Lower leg skin (tissue), 3 donors: Measurements from ENCODE around the gene IDH3G.

ENCODE experiments used
- POLR2A ChIP-seq, 2 donors: fragments of 450-650 bp; IDR thresholded peaks; one replicate each; pipeline ENCODE4 v1.6.1; 2016 to 2017; ENCODE audit warnings: antibody characterized with exemption in 2 of 2, mild to moderate bottlenecking in 1 of 2, moderate library complexity in 1 of 2
- TF ChIP-seq, protein P1 (sequence below), 3 donors: fragments of 450-650 bp; IDR thresholded peaks; one replicate each; pipeline ENCODE4 v1.5.1; 2016; ENCODE audit warnings: antibody characterized with exemption in 3 of 3, mild to moderate bottlenecking in 3 of 3, moderate library complexity in 2 of 3

GRCh38 chrX:153738056-153738605 lies 56.0 kb downstream of the IDH3G start:
- TF ChIP-seq, protein P1, sequence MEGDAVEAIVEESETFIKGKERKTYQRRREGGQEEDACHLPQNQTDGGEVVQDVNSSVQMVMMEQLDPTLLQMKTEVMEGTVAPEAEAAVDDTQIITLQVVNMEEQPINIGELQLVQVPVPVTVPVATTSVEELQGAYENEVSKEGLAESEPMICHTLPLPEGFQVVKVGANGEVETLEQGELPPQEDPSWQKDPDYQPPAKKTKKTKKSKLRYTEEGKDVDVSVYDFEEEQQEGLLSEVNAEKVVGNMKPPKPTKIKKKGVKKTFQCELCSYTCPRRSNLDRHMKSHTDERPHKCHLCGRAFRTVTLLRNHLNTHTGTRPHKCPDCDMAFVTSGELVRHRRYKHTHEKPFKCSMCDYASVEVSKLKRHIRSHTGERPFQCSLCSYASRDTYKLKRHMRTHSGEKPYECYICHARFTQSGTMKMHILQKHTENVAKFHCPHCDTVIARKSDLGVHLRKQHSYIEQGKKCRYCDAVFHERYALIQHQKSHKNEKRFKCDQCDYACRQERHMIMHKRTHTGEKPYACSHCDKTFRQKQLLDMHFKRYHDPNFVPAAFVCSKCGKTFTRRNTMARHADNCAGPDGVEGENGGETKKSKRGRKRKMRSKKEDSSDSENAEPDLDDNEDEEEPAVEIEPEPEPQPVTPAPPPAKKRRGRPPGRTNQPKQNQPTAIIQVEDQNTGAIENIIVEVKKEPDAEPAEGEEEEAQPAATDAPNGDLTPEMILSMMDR (IDR thresholded peaks at IDR 0.05), result no peak
- TF ChIP-seq POLR2A (IDR thresholded peaks at IDR 0.05), result no peak
